ENCODE measurements around the gene TESMIN.

The TESMIN gene

DNA sequence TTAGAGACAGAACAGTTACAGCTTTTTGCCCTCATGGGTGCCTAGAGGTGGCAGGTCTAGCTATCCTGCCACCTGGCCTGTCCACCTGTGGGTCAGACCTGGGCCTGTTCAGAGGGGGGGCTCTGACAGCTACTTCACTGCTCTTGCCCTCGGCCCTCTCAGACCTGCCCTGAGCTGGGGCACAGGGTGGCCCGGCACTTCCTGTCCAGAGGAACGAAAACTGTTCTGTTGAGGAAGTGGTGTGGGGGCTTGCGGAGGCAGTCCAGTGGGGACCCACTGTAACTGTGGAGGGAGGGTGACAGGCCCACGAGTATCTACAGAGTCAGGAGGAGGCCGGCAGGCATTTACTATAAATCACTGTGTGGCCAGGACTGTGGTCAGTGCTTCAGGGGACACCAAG, 16.2 kb downstream of the TESMIN start:
- Histone ChIP-seq H3K4me3 (ENCODE audit: control insufficient read depth in 1 of 7, extremely low read depth in 1 of 7, insufficient read depth in 4 of 7, low read depth in 2 of 7, low read length in 6 of 7) (no peak overlapping the region), H3K4me1 (ENCODE audit: control extremely low read depth in 1 of 4, control insufficient read depth in 4 of 4, insufficient read depth in 4 of 4, low read length in 3 of 4) (peaks cover 0 to 19% (median 2%) of the 10 kb centered on the region in 4 experiments), H3K27me3 (replicated peaks in 2 of 5; ENCODE audit: control insufficient read depth in 4 of 5, insufficient read depth in 5 of 5, low read length in 4 of 5) (no peaks in the 10 kb centered on the region), H3K9me3 (ENCODE audit: control extremely low read depth in 1 of 5, control insufficient read depth in 4 of 5, insufficient read depth in 2 of 5, low read depth in 1 of 5, low read length in 4 of 5) (no peaks in the 10 kb centered on the region), H3K36me3 (ENCODE audit: control insufficient read depth in 4 of 4, insufficient read depth in 4 of 4, low read length in 3 of 4) (peaks cover 0 to 50% (median 10%) of the 10 kb centered on the region in 4 experiments), H3K27ac (ENCODE audit: insufficient read depth in 1 of 2, low read depth in 1 of 2, low read length in 2 of 2, poor library complexity in 1 of 2, severe bottlenecking in 2 of 2) (no peak overlapping the region)
- ChIA-PET POLR2A (no interaction called here), CTCF (no interaction called here)
- WGBS (ENCODE audit: insufficient coverage) = 78% methylated on average over 6 of the region's 6 CpGs
- no peak for DNase-seq

DNA sequence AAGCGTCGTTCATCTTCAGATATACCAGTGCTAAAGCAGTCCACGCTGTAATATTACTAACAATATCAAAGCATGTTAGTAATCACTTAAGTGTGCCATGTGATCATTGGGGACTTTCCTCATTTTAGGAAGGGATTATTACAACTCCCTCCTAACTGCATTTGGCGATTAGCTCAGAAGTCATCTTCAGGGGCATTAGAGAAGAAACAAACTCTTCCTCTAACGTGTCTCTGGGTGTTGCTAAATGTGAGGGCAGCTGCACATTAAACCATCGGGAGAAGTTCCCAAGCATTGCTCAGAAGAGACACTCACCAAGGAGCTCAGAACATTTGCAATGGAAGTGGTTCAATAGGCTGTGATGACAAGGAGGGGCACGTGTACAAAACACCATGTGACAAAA, 17.2 kb downstream of the TESMIN start:
- Histone ChIP-seq H3K27me3 (replicated peaks in 2 of 5; ENCODE audit: control insufficient read depth in 4 of 5, insufficient read depth in 5 of 5, low read length in 4 of 5) (no peaks in the 10 kb centered on the region), H3K9me3 (ENCODE audit: control extremely low read depth in 1 of 5, control insufficient read depth in 4 of 5, insufficient read depth in 2 of 5, low read depth in 1 of 5, low read length in 4 of 5) (no peaks in the 10 kb centered on the region), H3K4me1 (ENCODE audit: control extremely low read depth in 1 of 4, control insufficient read depth in 4 of 4, insufficient read depth in 4 of 4, low read length in 3 of 4) (peaks cover 0 to 19% (median 2%) of the 10 kb centered on the region in 4 experiments), H3K27ac (ENCODE audit: insufficient read depth in 1 of 2, low read depth in 1 of 2, low read length in 2 of 2, poor library complexity in 1 of 2, severe bottlenecking in 2 of 2) (no peak overlapping the region), H3K36me3 (ENCODE audit: control insufficient read depth in 4 of 4, insufficient read depth in 4 of 4, low read length in 3 of 4) (peaks cover 0 to 43% (median 7%) of the 10 kb centered on the region in 4 experiments), H3K4me3 (ENCODE audit: control insufficient read depth in 1 of 7, extremely low read depth in 1 of 7, insufficient read depth in 4 of 7, low read depth in 2 of 7, low read length in 6 of 7) (no peak overlapping the region)
- 91% methylated on average over 6 of the region's 7 CpGs for WGBS (ENCODE audit: insufficient coverage)
- POLR2A ChIA-PET = interaction anchor here (0.6 kb wide), 1 partner anchor 8 kb away, joined by 4 read pairs; no protein-coding TSS in a partner anchor
- no peak for DNase-seq
- CTCF ChIA-PET = no interaction called here

DNA sequence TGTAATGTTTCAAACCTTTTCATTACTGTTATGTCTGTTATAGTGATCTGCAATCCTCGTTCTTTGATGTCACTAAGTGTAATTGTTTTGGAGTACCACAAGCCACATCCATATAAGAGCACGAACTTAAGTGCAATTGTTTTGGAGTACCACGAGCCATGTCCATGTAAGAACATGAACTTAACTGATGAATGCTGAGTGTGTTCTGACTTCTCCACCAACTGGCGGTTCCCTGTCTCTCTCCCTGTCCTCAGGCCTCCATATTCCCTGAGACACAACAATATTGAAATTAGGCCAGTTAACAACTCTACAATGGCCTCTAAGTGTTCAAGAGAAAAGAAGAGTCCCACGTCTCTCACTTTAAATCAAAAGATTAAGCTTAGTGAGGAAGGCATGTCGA, 23.5 kb downstream of the TESMIN start:
- no peaks in the 10 kb centered on the region for H3K9me3 ChIP-seq (ENCODE audit: control extremely low read depth in 1 of 5, control insufficient read depth in 4 of 5, insufficient read depth in 2 of 5, low read depth in 1 of 5, low read length in 4 of 5)
- H3K27ac ChIP-seq (ENCODE audit: insufficient read depth in 1 of 2, low read depth in 1 of 2, low read length in 2 of 2, poor library complexity in 1 of 2, severe bottlenecking in 2 of 2) = no peak overlapping the region
- H3K4me1 ChIP-seq (ENCODE audit: control extremely low read depth in 1 of 4, control insufficient read depth in 4 of 4, insufficient read depth in 4 of 4, low read length in 3 of 4) = peaks cover 0 to 11% (median 2%) of the 10 kb centered on the region in 4 experiments
- ChIA-PET CTCF (interaction anchor here (1.1 kb wide), 1 partner anchor 117 kb away, joined by 3 read pairs; no protein-coding TSS in a partner anchor), POLR2A (no interaction called here)
- no peaks in the 10 kb centered on the region for H3K27me3 ChIP-seq (replicated peaks in 2 of 5; ENCODE audit: control insufficient read depth in 4 of 5, insufficient read depth in 5 of 5, low read length in 4 of 5)
- H3K4me3 ChIP-seq (ENCODE audit: control insufficient read depth in 1 of 7, extremely low read depth in 1 of 7, insufficient read depth in 4 of 7, low read depth in 2 of 7, low read length in 6 of 7) = no peak overlapping the region
- DNase-seq = no peak
- WGBS (ENCODE audit: insufficient coverage) = 97% methylated on average over 4 of the region's 6 CpGs
- H3K36me3 ChIP-seq (ENCODE audit: control insufficient read depth in 4 of 4, insufficient read depth in 4 of 4, low read length in 3 of 4) = peaks cover 0 to 7% (median 0%) of the 10 kb centered on the region in 4 experiments

DNA sequence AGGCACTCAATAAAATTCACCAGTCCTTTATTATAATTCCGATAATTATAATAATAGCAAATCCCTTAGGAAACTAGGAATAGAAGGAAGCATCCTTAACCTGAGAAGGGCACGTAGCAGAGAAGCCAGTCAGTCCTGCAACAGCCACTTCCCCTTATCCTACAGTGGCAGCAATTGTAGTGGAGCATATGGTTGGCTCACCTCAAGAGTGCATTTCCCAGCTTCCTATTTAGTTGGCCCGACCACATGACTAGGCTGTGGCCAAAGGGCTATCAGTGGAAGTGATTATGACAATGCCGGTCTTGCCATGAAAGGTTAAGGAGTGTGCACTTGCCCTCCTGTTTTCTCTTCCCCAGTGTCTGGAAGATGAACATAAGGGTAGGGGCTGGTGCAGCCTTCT, 27.0 kb downstream of the TESMIN start:
- DNase-seq = peak in 2 of 3 donors; percentile 22 to 38
- 80% methylated on average over 2 of the region's 4 CpGs for WGBS (ENCODE audit: insufficient coverage)
- no peak overlapping the region for H3K27ac ChIP-seq (ENCODE audit: insufficient read depth in 1 of 2, low read depth in 1 of 2, low read length in 2 of 2, poor library complexity in 1 of 2, severe bottlenecking in 2 of 2)
- CTCF ChIA-PET = no interaction called here
- peaks cover 0 to 14% (median 4%) of the 10 kb centered on the region in 5 experiments for H3K9me3 ChIP-seq (ENCODE audit: control extremely low read depth in 1 of 5, control insufficient read depth in 4 of 5, insufficient read depth in 2 of 5, low read depth in 1 of 5, low read length in 4 of 5)
- peaks cover 0 to 11% (median 6%) of the 10 kb centered on the region in 4 experiments for H3K36me3 ChIP-seq (ENCODE audit: control insufficient read depth in 4 of 4, insufficient read depth in 4 of 4, low read length in 3 of 4)
- H3K27me3 ChIP-seq (replicated peaks in 2 of 5; ENCODE audit: control insufficient read depth in 4 of 5, insufficient read depth in 5 of 5, low read length in 4 of 5) = no peaks in the 10 kb centered on the region
- H3K4me1 ChIP-seq (ENCODE audit: control extremely low read depth in 1 of 4, control insufficient read depth in 4 of 4, insufficient read depth in 4 of 4, low read length in 3 of 4) = peaks cover 0 to 4% (median 0%) of the 10 kb centered on the region in 4 experiments
- POLR2A ChIA-PET = no interaction called here
- H3K4me3 ChIP-seq (ENCODE audit: control insufficient read depth in 1 of 7, extremely low read depth in 1 of 7, insufficient read depth in 4 of 7, low read depth in 2 of 7, low read length in 6 of 7) = no peak overlapping the region

DNA sequence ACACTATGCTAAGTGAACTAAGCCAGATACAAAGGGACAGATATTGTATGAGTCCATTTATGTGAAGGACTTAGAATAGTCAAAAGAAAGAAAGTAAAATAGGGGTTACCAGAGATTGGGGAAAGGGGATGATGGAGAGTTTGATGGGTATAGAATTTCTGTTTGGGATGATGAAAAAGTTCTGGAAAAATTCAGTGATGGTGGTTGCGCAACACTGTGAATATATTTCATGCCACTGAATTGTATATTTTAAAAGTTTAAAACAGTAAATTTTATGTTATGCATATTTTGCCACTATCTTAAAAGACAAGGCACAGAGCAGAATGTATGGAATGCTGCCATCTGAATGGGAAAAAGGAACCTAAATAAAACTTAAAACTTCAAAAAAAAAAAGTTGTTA, 29.2 kb downstream of the TESMIN start:
- WGBS (ENCODE audit: insufficient coverage) = no CpG with 5 or more reads among the region's 1 CpG
- H3K9me3 ChIP-seq (ENCODE audit: control extremely low read depth in 1 of 5, control insufficient read depth in 4 of 5, insufficient read depth in 2 of 5, low read depth in 1 of 5, low read length in 4 of 5) = peaks cover 0 to 18% (median 4%) of the 10 kb centered on the region in 5 experiments
- DNase-seq = no peak
- CTCF ChIA-PET = no interaction called here
- no peaks in the 10 kb centered on the region for H3K27me3 ChIP-seq (replicated peaks in 2 of 5; ENCODE audit: control insufficient read depth in 4 of 5, insufficient read depth in 5 of 5, low read length in 4 of 5)
- no peak overlapping the region for H3K4me3 ChIP-seq (ENCODE audit: control insufficient read depth in 1 of 7, extremely low read depth in 1 of 7, insufficient read depth in 4 of 7, low read depth in 2 of 7, low read length in 6 of 7)
- POLR2A ChIA-PET = interaction anchor here (0.7 kb wide), 1 partner anchor 323 kb away, joined by 3 read pairs; no protein-coding TSS in a partner anchor
- H3K4me1 ChIP-seq (ENCODE audit: control extremely low read depth in 1 of 4, control insufficient read depth in 4 of 4, insufficient read depth in 4 of 4, low read length in 3 of 4) = peaks cover 0 to 4% (median 0%) of the 10 kb centered on the region in 4 experiments
- H3K36me3 ChIP-seq (ENCODE audit: control insufficient read depth in 4 of 4, insufficient read depth in 4 of 4, low read length in 3 of 4) = peaks cover 0 to 17% (median 7%) of the 10 kb centered on the region in 4 experiments
- H3K27ac ChIP-seq (ENCODE audit: insufficient read depth in 1 of 2, low read depth in 1 of 2, low read length in 2 of 2, poor library complexity in 1 of 2, severe bottlenecking in 2 of 2) = no peak overlapping the region

DNA sequence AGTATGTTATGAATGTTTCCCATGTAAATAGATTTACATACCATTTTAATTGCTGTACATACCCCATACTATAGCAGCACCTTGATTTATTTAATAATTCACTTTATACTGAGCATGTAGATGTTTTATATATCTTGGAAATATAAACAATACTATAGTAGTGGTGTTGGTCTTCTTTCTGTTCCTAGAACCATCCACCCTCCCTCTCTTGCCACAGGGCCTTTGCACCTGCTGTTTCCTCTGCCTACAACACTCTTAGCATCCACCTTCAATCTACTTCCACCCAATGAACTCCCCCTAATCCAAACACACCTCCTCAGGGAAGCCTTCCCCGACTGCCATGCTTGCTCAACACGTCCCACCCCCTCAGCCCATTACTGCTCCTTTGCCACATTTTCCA, 30.2 kb downstream of the TESMIN start:
- Histone ChIP-seq H3K4me3 (ENCODE audit: control insufficient read depth in 1 of 7, extremely low read depth in 1 of 7, insufficient read depth in 4 of 7, low read depth in 2 of 7, low read length in 6 of 7) (no peak overlapping the region), H3K9me3 (ENCODE audit: control extremely low read depth in 1 of 5, control insufficient read depth in 4 of 5, insufficient read depth in 2 of 5, low read depth in 1 of 5, low read length in 4 of 5) (peaks cover 0 to 18% (median 4%) of the 10 kb centered on the region in 5 experiments), H3K27ac (ENCODE audit: insufficient read depth in 1 of 2, low read depth in 1 of 2, low read length in 2 of 2, poor library complexity in 1 of 2, severe bottlenecking in 2 of 2) (no peak overlapping the region), H3K4me1 (ENCODE audit: control extremely low read depth in 1 of 4, control insufficient read depth in 4 of 4, insufficient read depth in 4 of 4, low read length in 3 of 4) (peaks cover 0 to 4% (median 0%) of the 10 kb centered on the region in 4 experiments), H3K36me3 (ENCODE audit: control insufficient read depth in 4 of 4, insufficient read depth in 4 of 4, low read length in 3 of 4) (peaks cover 0 to 17% (median 7%) of the 10 kb centered on the region in 4 experiments), H3K27me3 (replicated peaks in 2 of 5; ENCODE audit: control insufficient read depth in 4 of 5, insufficient read depth in 5 of 5, low read length in 4 of 5) (no peaks in the 10 kb centered on the region)
- WGBS (ENCODE audit: insufficient coverage) = 100% methylated on average over 1 of the region's 2 CpGs
- POLR2A ChIA-PET = no interaction called here
- DNase-seq = no peak
- CTCF ChIA-PET = no interaction called here

DNA sequence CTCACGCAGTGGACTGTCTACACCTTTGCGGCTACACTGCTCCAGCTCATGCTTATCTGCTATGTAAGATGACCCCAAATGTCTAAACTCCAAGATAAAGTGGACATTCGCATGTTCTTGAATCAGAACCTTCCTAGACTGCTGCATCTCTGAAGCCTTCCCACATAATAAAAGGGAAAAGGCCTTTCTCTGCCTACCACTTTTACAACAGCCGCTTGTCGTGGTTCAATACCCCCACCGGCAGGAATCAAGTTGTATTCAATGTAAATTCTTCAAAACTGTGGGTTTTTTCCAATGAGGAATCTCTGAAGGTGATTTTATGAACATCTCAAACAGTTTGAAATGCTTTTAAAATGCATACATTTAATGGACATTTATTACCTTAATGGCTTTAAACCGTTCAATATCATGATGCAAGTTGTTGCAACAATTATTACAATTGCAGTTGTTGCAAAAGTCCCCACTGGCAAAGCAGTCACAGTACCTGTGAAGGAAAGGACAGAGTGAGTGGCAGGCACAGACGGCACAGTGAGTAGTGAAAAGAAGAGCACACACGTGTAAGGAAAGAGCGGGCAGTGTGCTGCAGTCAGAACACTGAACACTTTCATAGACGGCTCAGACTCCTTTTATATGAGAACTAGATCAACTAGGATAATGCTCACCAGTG, 35.7 kb downstream of the TESMIN start:
- Histone ChIP-seq H3K36me3 (ENCODE audit: control insufficient read depth in 4 of 4, insufficient read depth in 4 of 4, low read length in 3 of 4) (peaks cover 0 to 21% (median 8%) of the 10 kb centered on the region in 4 experiments), H3K27me3 (replicated peaks in 2 of 5; ENCODE audit: control insufficient read depth in 4 of 5, insufficient read depth in 5 of 5, low read length in 4 of 5) (no peaks in the 10 kb centered on the region), H3K4me3 (ENCODE audit: control insufficient read depth in 1 of 7, extremely low read depth in 1 of 7, insufficient read depth in 4 of 7, low read depth in 2 of 7, low read length in 6 of 7) (no peak overlapping the region), H3K27ac (ENCODE audit: insufficient read depth in 1 of 2, low read depth in 1 of 2, low read length in 2 of 2, poor library complexity in 1 of 2, severe bottlenecking in 2 of 2) (no peak overlapping the region), H3K9me3 (ENCODE audit: control extremely low read depth in 1 of 5, control insufficient read depth in 4 of 5, insufficient read depth in 2 of 5, low read depth in 1 of 5, low read length in 4 of 5) (peaks cover 0 to 16% (median 4%) of the 10 kb centered on the region in 5 experiments), H3K4me1 (ENCODE audit: control extremely low read depth in 1 of 4, control insufficient read depth in 4 of 4, insufficient read depth in 4 of 4, low read length in 3 of 4) (no peaks in the 10 kb centered on the region)
- POLR2A ChIA-PET = no interaction called here
- CTCF ChIA-PET = no interaction called here
- DNase-seq = no peak
- WGBS (ENCODE audit: insufficient coverage) = 98% methylated on average over 7 of the region's 11 CpGs

Measured in common myeloid progenitor, CD34-positive (primary cell).